NT2/D1 (cell line): ENCODE data around the gene RAP2A.

Experiments used
- YY1 ChIP-seq: IDR thresholded peaks from 2 replicates; pipeline ENCODE4 v1.6.1; 2011; ENCODE audit not compliant: insufficient read length, insufficient read depth
- ZNF274 ChIP-seq: IDR thresholded peaks from 2 replicates; pipeline ENCODE4 v1.6.1; 2011; ENCODE audit warnings: mild to moderate bottlenecking, low read depth, low read length

- no peak for TF ChIP-seq ZNF274
- TF ChIP-seq YY1 = no peak
Observed at GRCh38 chr13:97454699-97455098, 20.7 kb downstream of the RAP2A start.
